ENCODE results near the gene GPC3. TPM values are rescaled to one million over a fixed set of nuclear protein-coding genes. Genes with fewer than 3 reads are reported as not detected.

The GPC3 gene
- total and polyA plus RNA-seq, 2 of the 4 experiments (the other 2 are of a cell fraction) = not detected

DNA sequence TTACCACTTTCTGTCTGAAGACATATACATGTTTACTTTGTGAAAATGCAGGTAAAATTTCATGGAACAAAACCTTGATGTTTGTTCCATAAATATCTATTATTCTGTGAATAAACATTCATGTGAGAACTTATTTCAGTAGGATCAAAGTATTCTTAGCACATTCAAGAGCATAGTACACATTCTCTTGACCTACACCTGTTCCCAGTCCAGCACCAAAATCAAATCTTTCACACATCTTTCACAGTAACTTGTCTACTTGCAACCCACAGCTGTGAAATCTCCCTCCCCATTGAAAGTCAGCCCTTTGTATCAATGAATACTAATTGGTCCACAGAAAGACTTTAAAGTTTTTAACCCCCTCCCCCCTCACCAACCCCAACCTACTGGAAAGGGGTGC lies 283.2 kb downstream of the GPC3 start:
- BruUV-seq (replicated peaks) = no TSS peak
- Histone ChIP-seq H4K5ac (ENCODE audit: low read depth, low read length) (no peak overlapping the region), H3K4me3 (ENCODE audit: insufficient read depth, low read depth, low read length) (no peak overlapping the region), H2BK20ac (ENCODE audit: low read depth, low read length) (no peak overlapping the region), H3K36me3 (ENCODE audit: control insufficient read depth, insufficient read depth, low read length) (no peaks in the 10 kb centered on the region), H3K9me1 (ENCODE audit: insufficient read depth, low read length) (no peaks in the 10 kb centered on the region), H3K14ac (replicated peaks; ENCODE audit: low read depth, low read length) (no peak overlapping the region), H3K9me3 (ENCODE audit: control insufficient read depth, insufficient read depth, low read length) (no peaks in the 10 kb centered on the region), H2BK5ac (ENCODE audit: low read depth, low read length, poor library complexity, severe bottlenecking) (no peak overlapping the region), H3K27me3 (ENCODE audit: control insufficient read depth, insufficient read depth, low read length) (peaks cover 7% of the 10 kb centered on the region), H3K79me1 (ENCODE audit: low read depth in 1 of 2, low read length in 2 of 2) (no peaks in the 10 kb centered on the region), H3K27ac (ENCODE audit: insufficient read depth, low read length) (no peak overlapping the region), H3K9ac (ENCODE audit: low read depth, low read length) (no peak overlapping the region), H2AFZ (replicated peaks; ENCODE audit: low read length, poor library complexity) (no peak overlapping the region), H2BK120ac (ENCODE audit: low read depth, low read length) (no peak overlapping the region), H3K23ac (ENCODE audit: low read depth, low read length) (no peak overlapping the region), H2AK9ac (replicated peaks; ENCODE audit: low read depth, low read length, poor library complexity) (no peak overlapping the region), H3K4ac (ENCODE audit: low read depth, low read length) (no peak overlapping the region), H3K18ac (ENCODE audit: low read depth, low read length) (no peak overlapping the region), H4K20me1 (ENCODE audit: insufficient read depth, low read length) (no peaks in the 10 kb centered on the region), H2BK15ac (ENCODE audit: low read depth, low read length) (no peak overlapping the region), H4K91ac (ENCODE audit: insufficient read depth, low read depth, low read length) (no peak overlapping the region), H3K4me2 (ENCODE audit: low read depth, low read length) (no peak overlapping the region), H4K8ac (ENCODE audit: low read depth in 2 of 2, low read length in 2 of 2) (no peak overlapping the region), H3K4me1 (ENCODE audit: control insufficient read depth, insufficient read depth, low read length) (no peaks in the 10 kb centered on the region), H3K56ac (ENCODE audit: extremely low read depth, insufficient read depth, low read length) (no peak overlapping the region), H2AK5ac (ENCODE audit: low read depth, low read length) (no peak overlapping the region)
- dilution Hi-C loops (cut with HindIII; ENCODE audit: low sequenced_read_pairs, unreplicated experiment) = no loop called here
- intact Hi-C loops (cut with micrococcal nuclease) = no loop called here
- TF ChIP-seq BHLHE40 (IDR thresholded peaks at IDR 0.05; ENCODE audit: low read depth, low read length) (no peak), CEBPB (IDR thresholded peaks at IDR 0.05; ENCODE audit: low read depth, low read length) (no peak), MAZ (IDR thresholded peaks at IDR 0.05; ENCODE audit: borderline replicate concordance, low read depth, low read length) (no peak), POLR2A (IDR thresholded peaks at IDR 0.05; ENCODE audit: low read depth, low read length) (no peak), MXI1 (IDR thresholded peaks at IDR 0.05; ENCODE audit: borderline replicate concordance, low read depth, low read length) (no peak), CHD1 (IDR thresholded peaks at IDR 0.05; ENCODE audit: low read depth, low read length) (no peak)
- TF ChIP-seq, protein P1, sequence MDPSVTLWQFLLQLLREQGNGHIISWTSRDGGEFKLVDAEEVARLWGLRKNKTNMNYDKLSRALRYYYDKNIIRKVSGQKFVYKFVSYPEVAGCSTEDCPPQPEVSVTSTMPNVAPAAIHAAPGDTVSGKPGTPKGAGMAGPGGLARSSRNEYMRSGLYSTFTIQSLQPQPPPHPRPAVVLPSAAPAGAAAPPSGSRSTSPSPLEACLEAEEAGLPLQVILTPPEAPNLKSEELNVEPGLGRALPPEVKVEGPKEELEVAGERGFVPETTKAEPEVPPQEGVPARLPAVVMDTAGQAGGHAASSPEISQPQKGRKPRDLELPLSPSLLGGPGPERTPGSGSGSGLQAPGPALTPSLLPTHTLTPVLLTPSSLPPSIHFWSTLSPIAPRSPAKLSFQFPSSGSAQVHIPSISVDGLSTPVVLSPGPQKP (IDR thresholded peaks at IDR 0.05; ENCODE audit: borderline replicate concordance, low read depth, low read length) = no peak
- in situ Hi-C loops (cut with MboI; ENCODE audit: low sequenced_read_pairs) = no loop called here
- no peak for DNase-seq
- no peak for ATAC-seq (ENCODE audit: low read depth)
- ChIA-PET CTCF (interaction anchor here (1.1 kb wide), 1 partner anchor 13 kb away, joined by 3 read pairs; no protein-coding TSS in a partner anchor), POLR2A (ENCODE audit: unreplicated experiment) (no interaction called here)

Measured in IMR-90 (cell line).